GM13976 (cell line): ENCODE data around the gene PLCL2.

Source experiments
- DNase-seq: peaks from one replicate; pipeline ENCODE4 v3.0.0; 2012; ENCODE audit warnings: low spot score
- in situ Hi-C: fragments of 300-500 bp; cut with MboI; formaldehyde crosslinking; loops from one replicate; pipeline ENCODE4 v1.12.0; 2022; ENCODE audit warnings: low sequenced_read_pairs, mixed read lengths, inconsistent platforms; ENCODE audit not compliant: unreplicated experiment
- TF ChIP-seq, protein P1 (sequence below): IDR thresholded peaks from 2 replicates; pipeline ENCODE4 v1.5.1; 2012; ENCODE audit warnings: borderline replicate concordance, mild to moderate bottlenecking; ENCODE audit not compliant: insufficient read depth; ENCODE audit errors: extremely low read depth, missing control alignments, control extremely low read depth

The PLCL2 gene

DNA sequence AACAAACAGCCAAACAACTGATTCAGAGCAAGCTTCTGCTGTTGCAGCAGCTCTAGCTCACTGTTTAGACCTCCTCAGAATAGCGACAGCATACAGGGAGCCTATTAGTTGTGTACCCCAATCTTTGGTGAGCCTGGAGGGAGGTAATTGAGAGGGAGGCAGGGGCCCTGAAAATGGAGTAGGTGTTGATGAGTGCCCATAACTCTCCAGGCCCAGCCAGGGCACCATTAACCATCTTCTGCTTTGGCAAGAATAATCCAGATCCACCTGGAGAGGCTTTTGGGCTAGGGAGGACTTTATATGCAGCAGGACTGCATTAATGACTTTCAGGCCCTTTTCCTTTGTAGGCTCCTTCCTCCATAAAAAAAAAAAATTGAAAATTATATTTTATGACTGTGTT is 20.9 kb downstream of the PLCL2 start:
- in situ Hi-C loops, result no loop called here
- no peak for DNase-seq
- TF ChIP-seq, protein P1, sequence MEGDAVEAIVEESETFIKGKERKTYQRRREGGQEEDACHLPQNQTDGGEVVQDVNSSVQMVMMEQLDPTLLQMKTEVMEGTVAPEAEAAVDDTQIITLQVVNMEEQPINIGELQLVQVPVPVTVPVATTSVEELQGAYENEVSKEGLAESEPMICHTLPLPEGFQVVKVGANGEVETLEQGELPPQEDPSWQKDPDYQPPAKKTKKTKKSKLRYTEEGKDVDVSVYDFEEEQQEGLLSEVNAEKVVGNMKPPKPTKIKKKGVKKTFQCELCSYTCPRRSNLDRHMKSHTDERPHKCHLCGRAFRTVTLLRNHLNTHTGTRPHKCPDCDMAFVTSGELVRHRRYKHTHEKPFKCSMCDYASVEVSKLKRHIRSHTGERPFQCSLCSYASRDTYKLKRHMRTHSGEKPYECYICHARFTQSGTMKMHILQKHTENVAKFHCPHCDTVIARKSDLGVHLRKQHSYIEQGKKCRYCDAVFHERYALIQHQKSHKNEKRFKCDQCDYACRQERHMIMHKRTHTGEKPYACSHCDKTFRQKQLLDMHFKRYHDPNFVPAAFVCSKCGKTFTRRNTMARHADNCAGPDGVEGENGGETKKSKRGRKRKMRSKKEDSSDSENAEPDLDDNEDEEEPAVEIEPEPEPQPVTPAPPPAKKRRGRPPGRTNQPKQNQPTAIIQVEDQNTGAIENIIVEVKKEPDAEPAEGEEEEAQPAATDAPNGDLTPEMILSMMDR, result no peak

DNA sequence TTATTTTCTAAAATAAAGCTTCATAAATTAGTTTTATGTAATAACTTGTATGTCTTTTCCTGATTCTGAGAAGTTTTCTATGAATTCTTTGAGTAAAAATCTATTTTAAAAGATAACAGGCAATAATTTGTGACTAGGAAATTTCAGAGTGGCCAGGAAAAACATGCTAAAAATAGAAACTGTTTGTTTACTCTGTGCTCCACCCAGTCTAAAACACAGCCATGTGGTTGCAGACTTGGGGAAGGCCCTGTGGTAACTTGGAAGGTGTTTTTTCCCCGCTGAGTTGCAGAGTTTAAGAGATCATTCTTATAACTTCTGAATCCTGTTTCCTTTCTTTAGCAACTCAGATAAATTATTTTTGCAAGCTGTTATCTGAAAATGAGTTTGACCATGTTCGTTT is 21.9 kb downstream of the PLCL2 start:
- in situ Hi-C loops, result no loop called here

DNA sequence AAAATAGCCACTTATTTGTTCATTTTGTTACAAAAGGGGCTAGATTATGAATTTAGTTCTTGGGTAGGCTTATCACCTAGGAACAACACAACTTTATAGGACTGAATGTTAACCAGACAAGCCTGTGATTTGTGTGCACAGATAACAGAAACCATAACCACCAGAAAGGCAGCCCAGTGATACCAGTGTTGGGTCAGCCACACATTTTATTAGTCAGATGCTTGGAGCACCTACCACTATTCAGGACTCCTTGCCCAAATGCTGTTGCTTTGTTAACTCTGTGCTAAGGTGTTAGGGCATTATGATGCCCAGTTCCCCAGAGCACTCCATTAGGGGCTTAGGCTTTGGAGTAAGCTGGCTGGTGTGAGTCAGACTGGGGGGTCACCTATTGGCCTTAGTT is 22.5 kb downstream of the PLCL2 start:
- no peak for DNase-seq
- in situ Hi-C loops, result no loop called here
- TF ChIP-seq, protein P1, result no peak

More for the DNA sequence above, 21.9 kb downstream of the PLCL2 start:
- TF ChIP-seq, protein P1, result no peak
- DNase-seq, result no peak

DNA sequence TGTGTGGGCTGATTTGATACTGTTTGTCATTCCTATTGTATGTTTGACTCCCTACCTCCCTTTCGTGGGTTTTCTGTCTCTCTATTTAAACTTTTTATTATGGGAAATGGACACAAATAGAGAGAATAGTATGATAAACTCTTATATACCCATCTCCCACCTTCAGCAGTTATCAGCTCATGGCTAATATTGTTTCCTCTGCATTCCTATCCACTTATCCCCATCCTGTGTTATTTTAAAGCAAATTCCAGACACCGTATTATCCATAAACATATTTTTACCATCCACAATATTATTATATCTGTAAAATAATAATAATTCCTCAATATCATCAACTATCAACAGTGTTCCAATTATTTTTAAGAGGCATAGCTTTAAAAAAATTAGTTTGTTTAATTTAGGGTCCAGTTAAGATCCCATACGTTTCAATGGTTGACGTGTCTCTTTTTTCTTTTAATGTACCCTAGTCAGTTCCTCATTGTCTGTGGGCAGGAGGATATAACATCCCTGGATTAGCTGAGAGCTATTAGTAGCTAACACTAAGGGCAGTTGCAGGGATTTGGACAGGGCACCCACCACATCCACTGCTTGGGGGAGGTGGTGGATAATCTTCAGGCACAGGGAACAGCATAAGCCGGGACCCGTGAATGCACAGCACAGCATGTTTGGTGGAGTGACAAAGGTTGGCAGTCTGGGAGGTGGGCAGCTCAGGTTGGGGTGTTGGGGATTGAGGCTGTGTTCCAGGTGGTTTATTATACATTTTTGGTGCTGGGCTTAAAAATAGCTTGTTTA is 23.5 kb downstream of the PLCL2 start:
- in situ Hi-C loops, result no loop called here
- DNase-seq, result no peak
- TF ChIP-seq, protein P1, result no peak

DNA sequence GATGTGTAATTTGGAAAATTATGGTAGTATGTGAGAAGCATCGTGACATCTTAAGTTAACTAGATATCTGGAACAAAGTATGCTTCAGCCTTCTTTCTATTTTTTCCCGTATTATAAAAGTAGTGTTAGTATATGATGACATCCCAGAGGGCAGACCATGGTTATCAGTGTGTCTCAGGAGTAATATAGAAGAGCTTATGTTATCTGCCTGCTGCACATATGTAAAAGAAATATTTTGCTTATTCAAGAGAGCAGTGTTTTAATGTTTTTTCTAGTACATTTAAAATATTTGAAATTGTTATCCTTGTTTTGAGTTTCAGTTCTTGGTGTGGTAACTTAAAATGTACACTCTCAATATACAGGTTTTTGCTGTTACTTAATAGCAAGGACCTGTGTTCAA is 24.1 kb downstream of the PLCL2 start:
- TF ChIP-seq, protein P1, result no peak
- DNase-seq, result no peak
- in situ Hi-C loops, result no loop called here

DNA sequence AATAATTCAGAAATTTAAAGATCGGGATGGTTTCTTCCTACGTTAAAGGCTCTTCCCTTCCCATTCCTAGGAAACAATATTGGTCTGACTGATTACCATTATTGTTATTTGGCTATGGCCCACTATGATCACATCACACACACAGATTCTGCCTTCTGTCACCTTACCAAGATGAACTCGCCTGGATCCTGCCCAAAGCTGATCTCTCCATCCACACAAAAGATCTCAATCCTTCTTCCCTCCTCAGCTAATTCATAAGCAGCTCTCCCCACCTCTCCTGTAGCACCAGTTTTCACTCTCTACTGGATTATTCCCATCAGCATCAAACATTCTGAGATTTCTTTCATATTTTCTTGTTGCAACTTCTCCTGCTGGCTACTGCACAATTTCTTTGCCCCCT is 25.0 kb downstream of the PLCL2 start:
- no peak for DNase-seq
- TF ChIP-seq, protein P1, result no peak
- in situ Hi-C loops, result no loop called here
